MM.1S (cell line): ENCODE data around the gene PCSK9.

ENCODE experiments used
- EZH2phosphoT487 ChIP-seq: fragments of 300-600 bp; sonication (generic); IDR thresholded peaks from 2 replicates; pipeline ENCODE4 v1.6.1; 2018; ENCODE audit warnings: antibody characterized with exemption, low read length
- TF ChIP-seq, protein P1 (sequence below): fragments of 300-600 bp; sonication (generic); IDR thresholded peaks from 2 replicates; pipeline ENCODE4 v1.5.1; 2016; ENCODE audit warnings: antibody characterized with exemption, low read length, mixed read lengths

DNA sequence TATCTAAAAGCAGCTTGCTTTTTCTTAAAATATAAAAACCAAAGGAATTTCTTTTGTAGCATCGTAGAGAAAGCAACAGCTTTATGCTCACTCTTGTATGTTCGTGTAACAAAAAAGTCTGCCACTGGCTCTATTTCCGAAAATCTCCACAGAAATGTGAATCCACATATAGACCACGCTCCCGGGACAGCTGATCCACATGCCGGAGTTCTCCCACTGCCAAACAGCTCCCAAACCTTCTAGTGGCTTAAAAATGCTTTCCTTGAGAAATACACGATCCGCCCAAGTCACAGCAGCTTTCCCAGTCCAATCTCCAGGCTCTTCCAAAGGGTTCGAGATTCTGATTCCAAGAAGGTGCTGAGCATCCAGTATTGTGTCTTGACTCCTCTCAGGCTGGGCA is 29.3 kb downstream of the PCSK9 start:
- TF ChIP-seq, protein P1, sequence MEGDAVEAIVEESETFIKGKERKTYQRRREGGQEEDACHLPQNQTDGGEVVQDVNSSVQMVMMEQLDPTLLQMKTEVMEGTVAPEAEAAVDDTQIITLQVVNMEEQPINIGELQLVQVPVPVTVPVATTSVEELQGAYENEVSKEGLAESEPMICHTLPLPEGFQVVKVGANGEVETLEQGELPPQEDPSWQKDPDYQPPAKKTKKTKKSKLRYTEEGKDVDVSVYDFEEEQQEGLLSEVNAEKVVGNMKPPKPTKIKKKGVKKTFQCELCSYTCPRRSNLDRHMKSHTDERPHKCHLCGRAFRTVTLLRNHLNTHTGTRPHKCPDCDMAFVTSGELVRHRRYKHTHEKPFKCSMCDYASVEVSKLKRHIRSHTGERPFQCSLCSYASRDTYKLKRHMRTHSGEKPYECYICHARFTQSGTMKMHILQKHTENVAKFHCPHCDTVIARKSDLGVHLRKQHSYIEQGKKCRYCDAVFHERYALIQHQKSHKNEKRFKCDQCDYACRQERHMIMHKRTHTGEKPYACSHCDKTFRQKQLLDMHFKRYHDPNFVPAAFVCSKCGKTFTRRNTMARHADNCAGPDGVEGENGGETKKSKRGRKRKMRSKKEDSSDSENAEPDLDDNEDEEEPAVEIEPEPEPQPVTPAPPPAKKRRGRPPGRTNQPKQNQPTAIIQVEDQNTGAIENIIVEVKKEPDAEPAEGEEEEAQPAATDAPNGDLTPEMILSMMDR, result no peak
- no peak for TF ChIP-seq EZH2phosphoT487
